ENCODE data around the gene BCKDHA. TPM values are rescaled to one million over a fixed set of nuclear protein-coding genes. Genes with fewer than 3 reads are reported as not detected.

The BCKDHA gene
- total and polyA plus RNA-seq, 2 of the 4 experiments (the other 2 are of a cell fraction) = 7.6 to 7.7 TPM

DNA sequence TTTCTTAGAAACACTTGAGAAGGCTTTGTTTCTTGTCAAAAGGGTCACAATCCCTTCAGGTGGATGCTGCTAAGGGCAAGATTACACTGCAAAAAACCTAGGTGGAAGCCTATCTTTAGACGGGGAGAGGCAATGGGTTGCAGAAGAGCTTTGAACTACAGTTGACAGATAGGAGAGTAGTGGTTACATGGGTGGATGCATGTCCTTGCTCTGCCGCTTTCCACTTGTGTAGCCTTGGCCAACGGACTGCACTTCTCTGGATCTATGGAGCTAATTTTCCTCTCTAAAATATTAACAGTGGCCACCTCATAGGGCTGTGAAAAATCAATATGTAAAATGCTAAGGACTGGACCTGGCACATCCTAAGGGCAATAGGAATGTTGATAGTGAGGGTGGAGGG, 980 bp downstream of the BCKDHA start:
- Histone ChIP-seq H3K79me1 (ENCODE audit: low read depth in 1 of 2, low read length in 2 of 2) (peaks cover 18 to 36% of the 10 kb centered on the region in 2 experiments), H3K23ac (ENCODE audit: low read depth, low read length) (no peak overlapping the region), H3K18ac (ENCODE audit: low read depth, low read length) (no peak overlapping the region), H2BK20ac (ENCODE audit: low read depth, low read length) (no peak overlapping the region), H2AK9ac (replicated peaks; ENCODE audit: low read depth, low read length, poor library complexity) (peak overlapping the region; percentile 42), H2BK5ac (ENCODE audit: low read depth, low read length, poor library complexity, severe bottlenecking) (no peak overlapping the region), H3K56ac (ENCODE audit: extremely low read depth, insufficient read depth, low read length) (no peak overlapping the region; the same call in 1 of the 2 replicates), H3K9ac (ENCODE audit: low read depth, low read length) (peak overlapping the region; percentile 81), H3K27ac (ENCODE audit: insufficient read depth, low read length) (no peak overlapping the region), H2AK5ac (ENCODE audit: low read depth, low read length) (no peak overlapping the region), H3K14ac (replicated peaks; ENCODE audit: low read depth, low read length) (no peak overlapping the region), H2BK120ac (ENCODE audit: low read depth, low read length) (no peak overlapping the region), H2AFZ (replicated peaks; ENCODE audit: low read length, poor library complexity) (no peak overlapping the region), H3K4me2 (ENCODE audit: low read depth, low read length) (peak overlapping the region; percentile 94), H3K9me1 (ENCODE audit: insufficient read depth, low read length) (peaks cover 11% of the 10 kb centered on the region; the same call in 1 of the 2 replicates), H2BK15ac (ENCODE audit: low read depth, low read length) (no peak overlapping the region), H3K36me3 (ENCODE audit: control insufficient read depth, insufficient read depth, low read length) (0 out of 2 replicates have a peak, but pooled peaks cover 5% of the 10 kb centered on the region), H4K91ac (ENCODE audit: insufficient read depth, low read depth, low read length) (no peak overlapping the region), H3K27me3 (ENCODE audit: control insufficient read depth, insufficient read depth, low read length) (no peaks in the 10 kb centered on the region), H4K5ac (ENCODE audit: low read depth, low read length) (no peak overlapping the region), H3K4me3 (ENCODE audit: insufficient read depth, low read depth, low read length) (peak overlapping the region; percentile 79; the same call in 1 of the 2 replicates), H3K4ac (ENCODE audit: low read depth, low read length) (no peak overlapping the region), H3K9me3 (ENCODE audit: control insufficient read depth, insufficient read depth, low read length) (no peaks in the 10 kb centered on the region), H4K20me1 (ENCODE audit: insufficient read depth, low read length) (no peaks in the 10 kb centered on the region), H3K4me1 (ENCODE audit: control insufficient read depth, insufficient read depth, low read length) (peaks cover 4% of the 10 kb centered on the region; the same call in 1 of the 2 replicates), H4K8ac (ENCODE audit: low read depth in 2 of 2, low read length in 2 of 2) (no peak overlapping the region)
- no peak for TF ChIP-seq NFE2L2 (IDR thresholded peaks at IDR 0.05; ENCODE audit: low read depth, low read length)
- TF ChIP-seq MAZ (IDR thresholded peaks at IDR 0.05; ENCODE audit: borderline replicate concordance, low read depth, low read length) = no peak
- no peak for TF ChIP-seq BHLHE40 (IDR thresholded peaks at IDR 0.05; ENCODE audit: low read depth, low read length)
- TF ChIP-seq MXI1 (IDR thresholded peaks at IDR 0.05; ENCODE audit: borderline replicate concordance, low read depth, low read length) = no peak
- TF ChIP-seq POLR2A (IDR thresholded peaks at IDR 0.05; ENCODE audit: low read depth, low read length) = no peak
- no peak for TF ChIP-seq CHD1 (IDR thresholded peaks at IDR 0.05; ENCODE audit: low read depth, low read length)
- TF ChIP-seq, protein P1, sequence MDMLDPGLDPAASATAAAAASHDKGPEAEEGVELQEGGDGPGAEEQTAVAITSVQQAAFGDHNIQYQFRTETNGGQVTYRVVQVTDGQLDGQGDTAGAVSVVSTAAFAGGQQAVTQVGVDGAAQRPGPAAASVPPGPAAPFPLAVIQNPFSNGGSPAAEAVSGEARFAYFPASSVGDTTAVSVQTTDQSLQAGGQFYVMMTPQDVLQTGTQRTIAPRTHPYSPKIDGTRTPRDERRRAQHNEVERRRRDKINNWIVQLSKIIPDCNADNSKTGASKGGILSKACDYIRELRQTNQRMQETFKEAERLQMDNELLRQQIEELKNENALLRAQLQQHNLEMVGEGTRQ (IDR thresholded peaks at IDR 0.05; ENCODE audit: low read depth, low read length) = no peak
- no peak for TF ChIP-seq CTCF (conservative IDR thresholded peaks at IDR 0.05; ENCODE audit: low read depth, low read length)
- no peak for TF ChIP-seq MAFK (IDR thresholded peaks at IDR 0.05; ENCODE audit: low read depth, low read length)
- TF ChIP-seq RAD21 (IDR thresholded peaks at IDR 0.05; ENCODE audit: low read length) = no peak
- TF ChIP-seq RCOR1 (IDR thresholded peaks at IDR 0.05; ENCODE audit: insufficient replicate concordance, low read length) = no peak
- no peak for TF ChIP-seq FOS (IDR thresholded peaks at IDR 0.05; ENCODE audit: low read depth, low read length)
- TF ChIP-seq CEBPB (IDR thresholded peaks at IDR 0.05; ENCODE audit: low read depth, low read length) = no peak
- TF ChIP-seq, protein P2, sequence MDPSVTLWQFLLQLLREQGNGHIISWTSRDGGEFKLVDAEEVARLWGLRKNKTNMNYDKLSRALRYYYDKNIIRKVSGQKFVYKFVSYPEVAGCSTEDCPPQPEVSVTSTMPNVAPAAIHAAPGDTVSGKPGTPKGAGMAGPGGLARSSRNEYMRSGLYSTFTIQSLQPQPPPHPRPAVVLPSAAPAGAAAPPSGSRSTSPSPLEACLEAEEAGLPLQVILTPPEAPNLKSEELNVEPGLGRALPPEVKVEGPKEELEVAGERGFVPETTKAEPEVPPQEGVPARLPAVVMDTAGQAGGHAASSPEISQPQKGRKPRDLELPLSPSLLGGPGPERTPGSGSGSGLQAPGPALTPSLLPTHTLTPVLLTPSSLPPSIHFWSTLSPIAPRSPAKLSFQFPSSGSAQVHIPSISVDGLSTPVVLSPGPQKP (IDR thresholded peaks at IDR 0.05; ENCODE audit: borderline replicate concordance, low read depth, low read length) = no peak
- intact Hi-C loops (cut with micrococcal nuclease) = loop anchor here (5.0 kb wide), 1 partner anchor 46 kb away; the partner anchor contains the start of gene TGFB1
- ATAC-seq (ENCODE audit: low read depth) (no peak), DNase-seq (no peak)
- ChIA-PET POLR2A (ENCODE audit: unreplicated experiment) (no interaction called here), CTCF (no interaction called here)
- no CpG with 5 or more reads among the region's 3 CpGs for WGBS, 2 experiments (ENCODE audit: extremely low coverage in 2 of 2, insufficient read length in 1 of 2)
- dilution Hi-C loops (cut with HindIII; ENCODE audit: low sequenced_read_pairs, unreplicated experiment) = no loop called here
- no TSS peak for BruUV-seq (replicated peaks)
- in situ Hi-C loops (cut with MboI; ENCODE audit: low sequenced_read_pairs) = no loop called here
